HL-60 (cell line): ENCODE measurements around the gene C10orf143.
"Not testable (repeated sequence)": the region's sequence is repeated elsewhere in the genome, so short reads cannot be mapped to it uniquely, and the experiment has no call there.

Source experiments
- DNase-seq, 2 experiments: peaks; one replicate each; pipeline ENCODE4 v3.0.0-alpha.2; 2010 to 2020; ENCODE audit warnings: low read depth in 1 of 2, low spot score in 1 of 2
- H3K27ac ChIP-seq: fragments of 250-450 bp; sonication (Bioruptor Pico); replicated peaks from 2 replicates; pipeline ENCODE4 v1.5.1; 2020; ENCODE audit warnings: mild to moderate bottlenecking, moderate library complexity
- H3K27me3 ChIP-seq: fragments of 250-450 bp; sonication (Bioruptor Pico); 2 replicates; pipeline ENCODE4 v1.5.1; 2021; ENCODE audit warnings: mild to moderate bottlenecking, moderate library complexity; ENCODE audit not compliant: insufficient read depth, poor library complexity, severe bottlenecking
- H3K4me3 ChIP-seq: replicated peaks from 2 replicates; pipeline ENCODE4 v1.5.1; 2011; ENCODE audit warnings: mild to moderate bottlenecking, control low read depth, low read length; ENCODE audit not compliant: insufficient read depth
- CTCF ChIP-seq: IDR thresholded peaks from one replicate; pipeline ENCODE4 v1.5.1; 2011; ENCODE audit warnings: low read length, control low read depth, inconsistent platforms; ENCODE audit not compliant: insufficient read depth
- GABPA ChIP-seq: IDR thresholded peaks from 2 replicates; pipeline ENCODE4 v1.6.1; 2012; ENCODE audit warnings: low read depth
- POLR2AphosphoS5 ChIP-seq: IDR thresholded peaks from 2 replicates; pipeline ENCODE4 v1.6.1; 2012; ENCODE audit warnings: low read depth
- REST ChIP-seq: IDR thresholded peaks from 2 replicates; pipeline ENCODE4 v1.6.1; 2012; ENCODE audit warnings: low read depth; ENCODE audit not compliant: insufficient replicate concordance
- SPI1 ChIP-seq: IDR thresholded peaks from 2 replicates; pipeline ENCODE4 v1.6.1; 2012; ENCODE audit warnings: low read depth, mild to moderate bottlenecking, borderline replicate concordance

C10orf143 gene

GRCh38 chr10:130025326-130025725 is 85.3 kb downstream of the C10orf143 start:
- DNase-seq: no peak
- Histone ChIP-seq H3K27me3 (no peaks in the 10 kb centered on the region), H3K4me3 (no peak overlapping the region), H3K27ac (no peak overlapping the region)
- TF ChIP-seq CTCF: no peak
- TF ChIP-seq POLR2AphosphoS5: no peak
- no peak for TF ChIP-seq GABPA
- no peak for TF ChIP-seq SPI1
- TF ChIP-seq REST: no peak

- Histone ChIP-seq H3K4me3 (no peak overlapping the region), H3K27ac (no peak overlapping the region), H3K27me3 (no peaks in the 10 kb centered on the region)
- no peak for DNase-seq
- TF ChIP-seq SPI1 (no peak), REST (no peak), GABPA (no peak), CTCF (no peak), POLR2AphosphoS5 (no peak)
Observed at GRCh38 chr10:130024779-130025325, 85.8 kb downstream of the C10orf143 start.

- H3K27me3 ChIP-seq, H3K27ac ChIP-seq, H3K4me3 ChIP-seq, DNase-seq: not testable (repeated sequence)
Observed at GRCh38 chr10:130024326-130024725, 86.3 kb downstream of the C10orf143 start.

GRCh38 chr10:130023454-130024230 is 87.0 kb downstream of the C10orf143 start:
- Histone ChIP-seq H3K27ac (no peak overlapping the region), H3K4me3 (no peak overlapping the region), H3K27me3 (no peaks in the 10 kb centered on the region)
- no peak for DNase-seq
- TF ChIP-seq REST (no peak), CTCF (no peak), GABPA (no peak), SPI1 (no peak), POLR2AphosphoS5 (no peak)
